Panc1 (cell line): ENCODE measurements around the gene FLVCR2. TPM values are rescaled to one million over a fixed set of nuclear protein-coding genes. Genes with fewer than 3 reads are reported as not detected.

ENCODE experiments used
- ATAC-seq: fragments of 200-7000 bp; cut with Tn5 transposase; 2 replicates; pipeline ENCODE4 v1.9.1; 2020; ENCODE audit warnings: mild to moderate bottlenecking, moderate library complexity
- BruUV-seq: library from RNA; stranded (reverse); fragments of 400-500 nt; replicated peaks from 2 replicates; lab custom pipeline; 2021; lab: Mats Ljungman, UMichigan
- CTCF ChIA-PET: fragments of 300-600 bp; sonication (Branson Sonifier 250); formaldehyde crosslinking; loops from one replicate; lab custom pipeline; 2022; ENCODE audit warnings: antibody characterized with exemption; lab: Charles Lee
- POLR2A ChIA-PET: fragments of 300-600 bp; sonication (Branson Sonifier 250); formaldehyde crosslinking; loops from one replicate; lab custom pipeline; 2022; ENCODE audit warnings: antibody characterized with exemption; lab: Charles Lee
- DNase-seq: peaks from one replicate; pipeline ENCODE4 v3.0.0-alpha.2; 2010; ENCODE audit warnings: low read depth, low spot score
- H3K27ac ChIP-seq: 2 replicates; pipeline ENCODE4 v1.5.1; 2011; ENCODE audit warnings: mild to moderate bottlenecking, low read length, inconsistent platforms
- H3K27me3 ChIP-seq: fragments of 200-500 bp; sonication (Bioruptor generic); 2 replicates; pipeline ENCODE4 v1.6.0; 2014; ENCODE audit warnings: low read length, inconsistent platforms; ENCODE audit not compliant: control insufficient read depth, insufficient read depth
- H3K36me3 ChIP-seq: fragments of 200-500 bp; sonication (Bioruptor generic); 2 replicates; pipeline ENCODE4 v1.5.1; 2014; ENCODE audit warnings: inconsistent platforms, mild to moderate bottlenecking, low read length, moderate library complexity; ENCODE audit not compliant: control insufficient read depth, insufficient read depth
- H3K4me1 ChIP-seq: 2 replicates; pipeline ENCODE4 v1.5.1; 2011; ENCODE audit warnings: inconsistent platforms, mild to moderate bottlenecking, low read length, moderate library complexity; ENCODE audit not compliant: control insufficient read depth, insufficient read depth
- H3K4me3 ChIP-seq, 2 experiments: 2 replicates each; pipeline ENCODE4 v1.5.1; 2011 to 2012; ENCODE audit warnings: low read depth in 2 of 2, low read length in 2 of 2, mild to moderate bottlenecking in 2 of 2, inconsistent platforms in 1 of 2, moderate library complexity in 1 of 2
- H3K9me3 ChIP-seq: fragments of 200-500 bp; sonication (Bioruptor generic); 2 replicates; pipeline ENCODE4 v1.5.1; 2014; ENCODE audit warnings: low read depth, mild to moderate bottlenecking, inconsistent platforms, low read length, moderate library complexity; ENCODE audit not compliant: control insufficient read depth, insufficient read depth
- CTCF ChIP-seq: fragments of 450-650 bp; IDR thresholded peaks from 2 replicates; pipeline ENCODE4 v1.5.1; 2017; ENCODE audit warnings: mild to moderate bottlenecking
- POLR2AphosphoS5 ChIP-seq: IDR thresholded peaks from 2 replicates; pipeline ENCODE4 v1.6.1; 2012; ENCODE audit warnings: mild to moderate bottlenecking, low read depth, low read length, moderate library complexity
- REST ChIP-seq, 2 experiments: IDR thresholded peaks; 2 replicates each; pipeline ENCODE4 v1.6.1; 2011 to 2012; ENCODE audit warnings: low read depth in 2 of 2, control low read depth in 1 of 2, low read length in 1 of 2, mild to moderate bottlenecking in 1 of 2, moderate library complexity in 1 of 2; ENCODE audit not compliant: insufficient read depth in 1 of 2
- SIN3A ChIP-seq: IDR thresholded peaks from 2 replicates; pipeline ENCODE4 v1.6.1; 2012; ENCODE audit warnings: low read depth, mild to moderate bottlenecking, low read length, moderate library complexity, borderline replicate concordance; ENCODE audit not compliant: insufficient read depth
- TCF7L2 ChIP-seq: IDR thresholded peaks from 2 replicates; pipeline ENCODE4 v1.6.1; 2011; ENCODE audit warnings: mild to moderate bottlenecking, low read depth, low read length, inconsistent platforms
- in situ Hi-C: cut with HindIII; loops from 2 replicates; pipeline ENCODE4 v1.10.0; 2016; ENCODE audit warnings: low sequenced_read_pairs, low pct_unique_long_range_greater_than_20kb
- intact Hi-C: fragments of 100-400 bp; cut with micrococcal nuclease; formaldehyde crosslinking; loops from one replicate; pipeline ENCODE4 v1.10.0; 2022; ENCODE audit not compliant: unreplicated experiment
- total RNA-seq: library from RNA; stranded (reverse); gene quantifications from one replicate; pipeline ENCODE4 v1.2.1, GENCODE V29; 2021; ENCODE audit not compliant: unreplicated experiment

The FLVCR2 gene
- total RNA-seq, 1 experiment from 2014 or later: 9.7 TPM

GRCh38 chr14:75605916-75606315 is 27.5 kb downstream of the FLVCR2 start:
- Histone ChIP-seq H3K9me3 (peaks cover 6% of the 10 kb centered on the region; the same call in 1 of the 2 replicates), H3K36me3 (no peaks in the 10 kb centered on the region), H3K4me1 (peaks cover 4% of the 10 kb centered on the region), H3K27me3 (no peaks in the 10 kb centered on the region), H3K27ac (no peak overlapping the region), H3K4me3 (no peak overlapping the region)
- POLR2A ChIA-PET: no interaction called here
- ATAC-seq (no peak), DNase-seq (no peak)
- intact Hi-C loops (no loop called here), in situ Hi-C loops (no loop called here)
- TF ChIP-seq POLR2AphosphoS5: no peak
- TF ChIP-seq TCF7L2: no peak
- no peak for TF ChIP-seq REST (IDR thresholded peaks at IDR 0.05; ENCODE audit: insufficient read depth in 1 of 2, low read depth in 2 of 2, low read length in 1 of 2)
- TF ChIP-seq SIN3A: no peak
- TF ChIP-seq CTCF: no peak
- no TSS peak for BruUV-seq
- CTCF ChIA-PET: no interaction called here

- no peaks in the 10 kb centered on the region for H3K27me3 ChIP-seq
- ATAC-seq: no peak
- H3K27ac ChIP-seq: no peak overlapping the region
- POLR2A ChIA-PET: no interaction called here
- peaks cover 6% of the 10 kb centered on the region; the same call in 1 of the 2 replicates for H3K9me3 ChIP-seq
- in situ Hi-C loops: no loop called here
- BruUV-seq: no TSS peak
- CTCF ChIA-PET: no interaction called here
- H3K36me3 ChIP-seq: no peaks in the 10 kb centered on the region
- peaks cover 4% of the 10 kb centered on the region for H3K4me1 ChIP-seq
- DNase-seq: no peak
- TF ChIP-seq POLR2AphosphoS5 (no peak), TCF7L2 (no peak)
- no peak overlapping the region for H3K4me3 ChIP-seq
- intact Hi-C loops: no loop called here
Measured at GRCh38 chr14:75607044-75607443, 28.6 kb downstream of the FLVCR2 start.

GRCh38 chr14:75607842-75608640 is 29.6 kb downstream of the FLVCR2 start:
- in situ Hi-C loops: no loop called here
- Histone ChIP-seq H3K36me3 (no peaks in the 10 kb centered on the region), H3K4me1 (peaks cover 4% of the 10 kb centered on the region), H3K27me3 (no peaks in the 10 kb centered on the region), H3K27ac (no peak overlapping the region), H3K4me3 (no peak overlapping the region), H3K9me3 (peaks cover 6% of the 10 kb centered on the region; the same call in 1 of the 2 replicates)
- intact Hi-C loops: no loop called here
- BruUV-seq: no TSS peak
- TF ChIP-seq POLR2AphosphoS5: no peak
- no peak for TF ChIP-seq CTCF
- TF ChIP-seq REST (IDR thresholded peaks at IDR 0.05; ENCODE audit: insufficient read depth in 1 of 2, low read depth in 2 of 2, low read length in 1 of 2): no peak
- TF ChIP-seq TCF7L2: no peak
- TF ChIP-seq SIN3A: no peak
- ATAC-seq: no peak
- DNase-seq: no peak
- CTCF ChIA-PET: no interaction called here
- POLR2A ChIA-PET: no interaction called here
